AG09309 (cell line): ENCODE data around the gene PCDH9.

Source experiments
- DNase-seq: peaks from one replicate; pipeline ENCODE4 v3.0.0-alpha.2; 2010; ENCODE audit warnings: low read depth
- H3K4me3 ChIP-seq: 2 replicates; pipeline ENCODE4 v1.5.1; 2011; ENCODE audit warnings: mild to moderate bottlenecking, low read depth, low read length, moderate library complexity; ENCODE audit not compliant: control insufficient read depth
- TF ChIP-seq, protein P1 (sequence below): IDR thresholded peaks from 2 replicates; pipeline ENCODE4 v1.5.1; 2011; ENCODE audit warnings: mild to moderate bottlenecking, low read depth, low read length, inconsistent platforms; ENCODE audit not compliant: insufficient read depth, control insufficient read depth; ENCODE audit errors: missing control alignments

The PCDH9 gene

DNA sequence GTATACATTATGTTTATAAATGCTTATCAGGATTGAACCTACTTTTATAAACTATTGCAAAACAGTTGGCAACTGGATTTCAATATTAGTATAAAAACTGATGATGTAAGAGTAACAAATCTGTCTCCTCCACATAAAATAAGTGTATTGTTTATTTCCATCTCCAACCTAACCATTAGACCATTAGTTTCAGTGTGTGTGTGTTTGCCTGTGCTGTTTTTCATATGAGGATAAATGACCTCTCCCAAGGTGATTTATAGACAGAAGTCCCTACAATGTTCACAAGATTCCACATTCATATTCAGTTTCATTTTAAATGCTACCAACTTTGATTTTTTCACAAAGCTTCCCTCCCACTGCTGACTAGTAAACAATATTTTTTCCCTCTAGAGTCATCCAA lies 871.6 kb downstream of the PCDH9 start:
- no peak overlapping the region for H3K4me3 ChIP-seq
- no peak for DNase-seq
- TF ChIP-seq, protein P1, sequence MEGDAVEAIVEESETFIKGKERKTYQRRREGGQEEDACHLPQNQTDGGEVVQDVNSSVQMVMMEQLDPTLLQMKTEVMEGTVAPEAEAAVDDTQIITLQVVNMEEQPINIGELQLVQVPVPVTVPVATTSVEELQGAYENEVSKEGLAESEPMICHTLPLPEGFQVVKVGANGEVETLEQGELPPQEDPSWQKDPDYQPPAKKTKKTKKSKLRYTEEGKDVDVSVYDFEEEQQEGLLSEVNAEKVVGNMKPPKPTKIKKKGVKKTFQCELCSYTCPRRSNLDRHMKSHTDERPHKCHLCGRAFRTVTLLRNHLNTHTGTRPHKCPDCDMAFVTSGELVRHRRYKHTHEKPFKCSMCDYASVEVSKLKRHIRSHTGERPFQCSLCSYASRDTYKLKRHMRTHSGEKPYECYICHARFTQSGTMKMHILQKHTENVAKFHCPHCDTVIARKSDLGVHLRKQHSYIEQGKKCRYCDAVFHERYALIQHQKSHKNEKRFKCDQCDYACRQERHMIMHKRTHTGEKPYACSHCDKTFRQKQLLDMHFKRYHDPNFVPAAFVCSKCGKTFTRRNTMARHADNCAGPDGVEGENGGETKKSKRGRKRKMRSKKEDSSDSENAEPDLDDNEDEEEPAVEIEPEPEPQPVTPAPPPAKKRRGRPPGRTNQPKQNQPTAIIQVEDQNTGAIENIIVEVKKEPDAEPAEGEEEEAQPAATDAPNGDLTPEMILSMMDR = no peak

DNA sequence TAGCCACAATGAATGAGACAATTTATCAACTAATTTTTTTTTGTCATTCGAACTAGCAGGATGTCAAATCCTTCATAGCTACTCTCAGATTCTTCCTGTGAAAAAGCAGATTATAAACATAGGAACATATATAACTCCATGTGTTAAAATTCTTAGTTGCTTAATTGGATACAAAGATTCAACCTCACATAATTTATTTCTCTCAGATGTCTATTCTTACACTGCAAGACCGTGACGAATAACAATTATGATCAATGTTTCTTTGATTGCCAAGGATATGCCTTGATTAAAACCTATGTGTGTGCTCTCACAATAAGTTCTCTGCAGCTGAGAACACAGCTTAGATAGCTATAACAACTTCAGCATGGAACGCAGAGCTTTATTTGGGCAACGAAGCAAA lies 872.7 kb downstream of the PCDH9 start:
- no peak for DNase-seq
- H3K4me3 ChIP-seq = no peak overlapping the region
- TF ChIP-seq, protein P1 = no peak

DNA sequence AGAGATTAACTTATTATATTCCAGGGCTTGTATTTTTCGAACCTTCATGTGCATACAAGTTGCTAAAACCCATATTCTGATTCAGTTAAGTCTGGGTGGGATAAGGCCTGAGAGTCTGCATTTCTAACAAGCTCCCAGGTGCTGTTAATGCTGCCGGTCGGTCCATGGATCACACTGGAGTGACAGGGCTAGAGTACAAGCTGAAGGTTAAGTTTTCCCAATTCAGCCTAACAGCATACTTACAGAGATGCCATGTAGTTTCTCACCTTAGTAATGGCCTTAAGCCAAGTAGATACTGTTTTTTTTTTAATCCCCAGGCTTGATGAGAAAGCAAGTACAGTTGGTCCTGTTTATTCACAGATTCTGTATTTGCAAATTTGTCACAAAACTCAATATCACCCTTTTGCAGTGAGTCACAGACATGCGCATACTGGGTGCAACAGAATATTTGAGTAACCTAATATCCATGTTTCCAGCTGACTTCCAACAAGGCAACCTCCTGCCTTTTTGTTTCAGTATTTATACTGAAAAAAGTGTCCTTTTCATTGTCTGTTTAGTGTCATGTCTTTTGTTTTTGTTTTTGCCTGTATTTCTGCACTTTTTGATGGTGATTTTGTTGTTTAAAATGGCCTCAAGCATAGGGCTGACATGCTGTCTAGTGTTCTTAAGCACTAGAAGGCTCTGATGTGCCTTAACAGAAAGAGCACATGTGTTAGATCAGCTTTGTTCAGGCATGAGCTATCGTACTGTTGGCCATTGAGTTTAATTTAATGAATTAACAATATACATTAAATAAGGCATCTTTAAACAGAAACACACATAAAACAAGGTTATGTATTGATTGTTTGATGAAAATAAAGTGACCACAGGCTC lies 875.0 kb downstream of the PCDH9 start:
- TF ChIP-seq, protein P1 = no peak
- no peak overlapping the region for H3K4me3 ChIP-seq
- DNase-seq = no peak

DNA sequence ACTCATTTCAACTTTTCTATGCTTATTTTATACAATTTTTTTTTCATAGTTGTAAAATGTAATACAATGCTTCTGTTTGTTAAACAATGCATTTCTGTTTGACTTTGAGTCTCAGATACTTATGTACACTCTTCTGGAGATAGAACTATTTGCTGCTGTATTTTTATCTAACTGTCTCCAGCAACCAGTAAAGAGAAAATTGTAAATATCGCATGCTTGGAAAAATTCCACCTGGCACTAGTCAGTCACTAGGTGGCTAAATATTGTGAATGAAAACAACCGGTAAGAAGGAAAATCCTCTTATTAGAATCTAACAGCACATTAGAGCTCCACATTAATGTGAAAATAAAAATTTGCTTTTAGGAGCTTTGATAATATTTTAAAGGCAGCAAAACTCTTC lies 876.5 kb downstream of the PCDH9 start:
- DNase-seq = no peak

DNA sequence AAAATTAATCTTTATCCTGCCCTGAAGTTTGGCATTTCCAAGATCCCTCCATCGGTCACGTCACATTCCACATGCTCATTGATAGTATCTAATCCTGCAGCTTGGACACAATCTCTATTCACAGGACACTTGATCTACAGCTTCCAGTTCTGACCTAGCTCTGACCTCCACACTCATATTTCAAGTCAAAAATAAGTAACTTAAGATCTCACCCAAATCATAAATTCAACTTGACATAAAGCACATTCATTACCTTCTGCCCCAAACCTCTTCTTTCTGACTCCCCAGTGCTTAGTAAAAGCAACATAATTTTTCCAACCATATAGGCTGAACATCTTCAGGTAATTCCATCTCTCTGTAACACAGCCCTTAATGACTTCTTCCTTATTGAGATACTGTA lies 880.2 kb downstream of the PCDH9 start:
- DNase-seq = no peak
- TF ChIP-seq, protein P1 = no peak
- H3K4me3 ChIP-seq = no peak overlapping the region

More for the DNA sequence above, 876.5 kb downstream of the PCDH9 start:
- TF ChIP-seq, protein P1 = no peak
- H3K4me3 ChIP-seq = no peak overlapping the region

DNA sequence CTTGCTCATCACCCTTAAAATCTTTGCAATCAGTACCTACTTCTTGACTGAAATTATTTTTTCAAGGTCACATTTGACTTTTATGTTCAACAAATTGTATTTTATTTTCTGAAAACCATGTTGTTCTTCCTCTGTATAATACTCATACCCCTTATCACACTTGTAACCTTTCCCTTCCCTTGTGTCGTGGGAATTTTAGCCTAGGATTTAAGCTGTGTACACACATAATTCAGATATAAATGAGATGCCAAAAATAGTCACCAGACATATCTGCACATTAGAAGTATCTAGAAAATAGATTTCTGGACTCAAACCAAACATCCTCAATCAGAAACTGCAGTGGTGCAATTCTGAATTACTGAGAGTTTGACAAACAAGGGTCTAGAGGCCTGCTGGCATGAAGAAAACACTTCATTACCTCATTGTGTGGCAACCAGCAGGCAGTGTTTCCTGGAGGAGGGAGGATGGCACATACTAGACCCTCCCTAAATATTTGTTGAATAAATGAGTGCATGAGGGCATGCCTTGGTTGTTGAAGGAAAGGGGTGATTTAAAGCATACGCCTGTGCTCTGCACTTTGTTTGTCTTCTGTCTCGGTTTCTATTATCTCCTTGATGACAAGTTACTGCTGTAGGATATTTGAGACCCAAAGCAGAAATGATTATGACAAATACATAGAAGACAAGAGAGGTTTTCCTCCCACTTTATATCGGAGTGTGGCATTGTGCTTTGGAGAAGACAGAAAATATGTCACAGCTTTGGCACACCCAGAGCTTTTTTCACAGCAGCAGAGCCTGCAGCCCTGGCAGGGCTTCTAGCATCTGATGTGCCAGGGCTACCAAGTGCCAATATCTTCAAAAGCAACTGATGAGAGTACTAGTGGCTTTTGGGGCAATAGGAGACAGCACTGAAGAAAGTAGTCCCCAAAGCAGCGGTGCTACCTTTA lies 881.1 kb downstream of the PCDH9 start:
- H3K4me3 ChIP-seq = no peak overlapping the region
- TF ChIP-seq, protein P1 = no peak
- DNase-seq = no peak
